ENCODE results near the gene PROX2.

The PROX2 gene

DNA sequence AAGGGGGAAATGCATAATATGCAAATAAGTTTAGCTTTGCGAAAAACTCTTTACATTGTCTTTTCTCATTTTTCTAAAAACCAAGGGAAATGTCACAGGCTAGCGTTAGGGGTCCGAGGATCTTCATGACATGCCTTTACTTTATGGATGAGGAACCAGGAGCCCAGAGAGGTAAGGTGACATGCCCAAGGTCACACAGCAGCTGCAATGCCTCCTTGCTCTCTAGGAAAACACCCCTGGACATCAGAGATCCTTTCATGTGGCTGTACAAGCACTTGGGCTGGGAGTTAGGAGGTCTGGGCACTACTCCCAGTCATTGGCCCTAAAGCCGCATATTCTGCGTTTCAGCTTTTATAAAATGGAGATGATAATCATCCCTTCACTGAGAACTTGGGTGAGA lies 741 bp downstream of the PROX2 start:
- no peak for DNase-seq

GRCh38 chr14:74871819-74872218 lies 4.1 kb downstream of the PROX2 start:
- DNase-seq = no peak

DNA sequence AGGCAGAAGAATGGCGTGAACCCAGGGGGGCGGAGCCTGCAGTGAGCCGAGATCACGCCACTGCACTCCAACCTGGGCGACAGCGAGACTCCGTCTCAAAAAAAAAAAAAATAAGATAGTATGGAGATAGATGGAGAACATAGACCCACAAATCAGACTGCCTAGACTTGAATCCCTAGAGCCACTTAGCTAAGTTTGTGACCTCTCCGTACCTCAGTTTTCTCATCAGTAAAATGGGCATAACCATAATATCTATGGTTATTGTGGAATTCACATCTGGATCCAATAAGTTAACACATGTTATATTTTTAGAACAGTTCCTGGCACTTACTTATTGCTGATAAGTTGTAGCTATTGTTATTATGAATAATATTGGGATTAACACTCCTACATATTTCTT lies 7.2 kb downstream of the PROX2 start:
- no peak for DNase-seq

DNA sequence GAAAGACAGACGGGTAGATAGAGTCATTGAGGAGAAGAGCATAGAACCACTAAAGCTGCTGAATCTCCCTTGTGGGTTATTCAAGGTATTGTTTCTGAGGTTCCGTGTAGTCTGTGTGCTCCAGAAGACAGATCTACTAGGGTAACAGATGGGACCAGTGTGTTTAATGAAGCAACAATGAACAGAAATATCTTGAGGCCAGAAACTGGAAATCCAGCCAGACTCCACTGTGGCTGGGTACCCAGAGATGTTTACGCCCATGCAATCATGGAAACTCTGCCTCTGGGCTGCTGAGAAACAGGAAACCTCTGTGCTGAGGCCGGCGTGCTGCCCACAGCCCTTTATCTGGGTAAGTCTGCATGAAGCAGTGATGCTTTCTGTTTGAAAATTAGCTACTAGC lies 8.3 kb downstream of the PROX2 start:
- peak; percentile 49 for DNase-seq

DNA sequence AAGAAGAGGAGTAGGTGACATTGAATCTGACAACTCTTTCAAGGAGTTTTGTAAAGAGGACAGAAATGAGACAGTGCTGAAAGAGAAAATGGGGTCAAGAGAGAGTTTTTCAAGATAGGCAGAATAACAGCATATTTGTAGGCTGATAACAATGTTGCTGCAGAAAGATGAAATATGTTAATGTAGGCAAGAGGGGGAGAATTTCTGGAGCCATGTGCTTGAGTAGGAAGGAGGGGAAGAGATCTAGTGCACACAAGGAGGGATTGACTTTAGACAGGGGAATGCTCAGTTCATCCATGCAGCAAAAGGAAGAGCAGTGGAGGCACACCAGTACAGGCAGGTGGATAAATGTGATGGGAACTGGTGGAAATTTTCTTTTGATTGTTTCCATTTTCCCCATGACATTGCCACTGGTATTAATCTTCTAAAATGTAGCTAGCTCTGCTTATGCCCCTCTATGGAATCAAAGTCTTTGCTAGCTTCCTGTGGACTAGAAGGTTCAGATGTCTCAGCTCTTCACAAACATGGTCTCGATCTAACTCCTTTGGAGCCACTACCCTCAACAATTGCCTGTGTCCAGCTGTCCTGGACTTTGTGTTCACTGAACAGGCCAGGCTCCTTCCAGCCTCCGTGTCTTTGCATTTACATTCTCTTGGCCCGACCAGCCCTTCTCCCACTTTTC lies 9.1 kb downstream of the PROX2 start:
- DNase-seq = no peak

GRCh38 chr14:74865156-74865555 lies 10.8 kb downstream of the PROX2 start:
- no peak for DNase-seq

DNA sequence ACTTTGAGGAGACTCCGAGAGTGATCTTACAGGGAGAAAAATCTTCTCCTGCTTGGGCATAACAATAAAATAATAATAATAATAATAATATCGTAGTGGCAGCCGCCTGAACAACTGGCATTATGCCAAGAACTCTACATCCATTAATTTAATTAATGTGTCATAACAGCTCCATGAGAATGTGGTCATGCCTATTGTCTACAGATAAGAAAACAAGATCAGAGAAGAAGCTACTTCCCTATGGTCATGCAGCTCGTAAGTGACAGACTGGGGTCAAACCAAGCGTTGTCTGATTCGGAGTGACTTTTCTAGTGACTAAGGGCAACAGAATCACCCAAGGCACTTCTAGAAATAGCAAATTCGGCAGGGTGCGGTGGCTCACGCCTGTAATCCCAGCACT lies 11.7 kb downstream of the PROX2 start:
- no peak for DNase-seq

- DNase-seq = no peak
Measured at GRCh38 chr14:74863274-74863673, 12.7 kb downstream of the PROX2 start.

DNA sequence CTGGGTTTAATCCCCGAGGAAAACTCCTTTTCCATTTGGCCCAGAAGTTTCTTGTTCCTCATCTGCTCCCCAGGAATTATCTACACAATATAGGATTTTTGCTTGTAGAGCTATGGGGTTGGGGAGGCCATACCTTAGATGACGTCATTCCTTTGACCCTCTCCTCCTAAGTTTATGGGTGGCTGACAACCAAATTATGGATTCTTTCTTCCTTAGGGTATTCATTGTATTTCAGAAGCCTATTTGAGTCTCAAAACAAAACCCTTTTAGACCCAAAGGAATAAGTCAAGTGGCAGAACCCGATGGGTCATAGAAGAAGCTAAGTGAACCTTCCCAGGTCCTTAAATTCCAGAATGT lies 14.2 kb downstream of the PROX2 start:
- DNase-seq = no peak

- DNase-seq = peak; percentile 85
Measured at GRCh38 chr14:74860899-74861733, 14.8 kb downstream of the PROX2 start.

GRCh38 chr14:74859757-74860552 lies 16.0 kb downstream of the PROX2 start:
- DNase-seq = no peak

GRCh38 chr14:74858022-74858421 lies 17.9 kb downstream of the PROX2 start:
- no peak for DNase-seq

DNA sequence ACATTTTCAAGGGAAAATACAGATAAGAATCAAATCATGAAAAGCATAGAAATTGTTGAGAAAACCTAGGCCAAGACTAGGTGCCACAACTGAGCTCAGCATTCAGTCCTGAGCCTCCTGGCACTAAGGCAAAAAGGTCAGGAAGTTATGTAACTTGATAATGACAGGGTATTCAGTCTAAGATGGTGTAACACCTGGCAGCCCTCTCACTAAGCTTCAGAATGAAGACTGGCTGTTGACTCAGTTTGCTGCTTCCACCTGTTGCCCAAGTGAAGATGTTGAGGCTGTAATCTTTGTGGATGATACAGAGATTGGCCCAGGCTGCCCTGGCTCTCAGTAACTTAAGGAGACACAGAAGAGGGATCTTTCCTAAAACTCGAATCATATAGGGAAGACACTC lies 19.6 kb downstream of the PROX2 start:
- DNase-seq = no peak

GRCh38 chr14:74855945-74856344 lies 20.0 kb downstream of the PROX2 start:
- DNase-seq = no peak

GRCh38 chr14:74855021-74855420 lies 20.9 kb downstream of the PROX2 start:
- no peak for DNase-seq

DNA sequence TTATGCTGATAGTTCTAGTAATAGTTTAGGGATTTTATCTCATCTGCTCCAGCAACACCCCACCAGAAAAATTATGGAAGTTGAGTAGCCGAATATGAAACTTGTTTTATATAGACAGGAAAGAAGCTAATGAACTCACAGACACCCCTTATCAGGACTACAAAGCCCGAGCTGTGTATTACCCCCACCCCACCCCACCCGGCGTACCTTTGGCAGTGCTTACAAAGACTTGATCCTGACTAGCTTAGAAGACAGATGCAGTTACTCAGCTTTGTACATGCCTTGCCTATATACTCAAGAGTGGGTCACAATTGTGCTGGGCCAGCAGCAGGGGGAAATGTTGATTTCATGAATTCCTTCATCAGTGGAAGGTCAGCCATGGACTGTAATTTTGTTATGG lies 22.4 kb downstream of the PROX2 start:
- no peak for DNase-seq

- no peak for DNase-seq
Measured at GRCh38 chr14:74852922-74853530, 22.9 kb downstream of the PROX2 start.

DNA sequence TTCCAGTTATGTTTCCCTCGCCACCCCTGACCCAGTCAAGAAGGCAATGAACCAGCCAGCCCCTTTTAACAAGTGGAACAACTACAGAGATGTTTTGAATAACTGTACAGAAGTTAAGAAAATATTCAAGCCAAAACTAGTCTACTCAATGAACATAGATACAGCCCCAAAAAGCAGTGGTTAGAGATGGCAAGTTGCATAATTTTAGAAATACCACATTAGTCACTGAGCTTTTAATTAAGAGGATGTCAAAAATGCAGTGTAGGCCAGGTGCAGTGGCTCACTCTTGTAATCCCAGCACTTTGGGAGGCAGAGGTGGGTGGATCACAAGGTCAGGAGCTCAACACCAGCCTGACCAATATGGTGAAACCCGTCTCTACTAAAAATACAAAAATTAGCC lies 27.2 kb downstream of the PROX2 start:
- DNase-seq = no peak

GRCh38 chr14:74846968-74847665 lies 28.8 kb downstream of the PROX2 start:
- DNase-seq = no peak

DNA sequence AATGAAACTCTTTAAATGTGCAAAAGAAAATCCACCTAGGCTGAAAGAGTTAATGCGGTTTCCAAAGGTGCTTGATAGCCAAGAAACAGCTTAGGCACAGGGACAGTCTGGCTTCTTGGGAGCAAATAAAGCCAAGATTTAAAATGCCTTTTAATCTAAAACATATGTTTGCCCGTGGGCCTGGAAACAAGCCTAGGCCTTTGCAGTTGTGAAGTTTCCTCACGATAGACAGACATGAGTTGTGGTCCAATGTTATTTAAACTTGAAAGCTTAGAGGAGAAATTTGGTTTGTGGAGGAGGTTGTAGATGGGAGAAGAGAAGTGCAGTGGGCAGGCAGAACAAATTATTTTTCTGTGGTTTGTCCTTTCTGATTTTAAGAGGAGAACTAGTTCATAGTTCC lies 29.8 kb downstream of the PROX2 start:
- peak; percentile 53 for DNase-seq

- DNase-seq = no peak
Measured at GRCh38 chr14:74843653-74844052, 32.3 kb downstream of the PROX2 start.
